SK-N-SH (cell line): ENCODE measurements around the gene PDE6A.

Experiments used
- EZH2phosphoT487 ChIP-seq: fragments of 200-600 bp; sonication (generic); IDR thresholded peaks from 2 replicates; pipeline ENCODE4 v1.6.1; 2017; ENCODE audit warnings: low read depth, mixed run types, mild to moderate bottlenecking, antibody characterized with exemption, moderate library complexity, borderline replicate concordance
- FOXM1 ChIP-seq: IDR thresholded peaks from 2 replicates; pipeline ENCODE4 v1.4.0; 2012; ENCODE audit warnings: low read depth, mild to moderate bottlenecking
- GABPA ChIP-seq: IDR thresholded peaks from 2 replicates; pipeline ENCODE4 v1.4.0; 2012; ENCODE audit warnings: low read depth, mild to moderate bottlenecking
- NRF1 ChIP-seq: IDR thresholded peaks from 2 replicates; pipeline ENCODE4 v1.6.1; 2012; ENCODE audit warnings: low read depth, mild to moderate bottlenecking, low read length
- SMC3 ChIP-seq: IDR thresholded peaks from 2 replicates; pipeline ENCODE4 v1.6.1; 2012; ENCODE audit warnings: low read depth, low read length, improper control_type of control experiment
- TF ChIP-seq, protein P1 (sequence below): fragments of 200-600 bp; sonication (generic); IDR thresholded peaks from 2 replicates; pipeline ENCODE4 v1.6.1; 2017; ENCODE audit warnings: antibody characterized with exemption, mild to moderate bottlenecking, moderate library complexity
- TF ChIP-seq, protein P2 (sequence below): IDR thresholded peaks from 2 replicates; pipeline ENCODE4 v1.6.1; 2012; ENCODE audit warnings: mild to moderate bottlenecking, low read depth, low read length, moderate library complexity

DNA sequence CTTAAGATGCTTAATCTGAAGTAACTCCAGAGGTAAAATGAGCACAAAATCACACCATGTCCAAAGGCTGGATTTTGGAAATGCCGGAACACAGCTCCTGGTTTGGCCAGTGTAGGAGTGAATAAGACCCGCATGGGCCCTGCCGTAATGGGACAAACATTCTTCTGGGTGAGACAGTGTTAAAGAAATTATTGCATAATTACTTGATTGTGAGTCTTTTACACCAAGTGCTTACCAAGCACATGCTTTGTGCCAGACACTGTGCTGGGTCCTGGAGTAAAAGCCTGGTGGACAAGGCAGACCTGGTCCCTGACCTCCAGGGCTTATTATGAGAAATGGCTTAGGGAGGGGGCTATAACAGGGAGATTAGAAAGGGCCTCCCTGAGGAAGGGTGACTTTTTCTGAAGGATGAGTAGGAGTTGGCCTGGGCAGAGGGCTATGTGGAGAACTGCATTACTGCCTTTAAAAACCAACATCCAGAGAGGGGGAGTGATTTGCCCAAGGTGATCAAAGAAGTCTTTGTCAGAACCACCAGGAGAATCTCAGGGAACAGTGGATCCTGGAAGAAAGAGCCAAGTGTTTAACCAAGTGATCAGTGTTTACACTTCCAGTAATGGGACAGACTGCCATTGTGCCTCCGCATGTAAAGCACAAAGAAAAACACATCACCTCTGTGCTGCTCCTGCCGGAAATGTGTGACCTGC lies 3.5 kb downstream of the PDE6A start:
- TF ChIP-seq GABPA (no peak), EZH2phosphoT487 (no peak), FOXM1 (no peak), SMC3 (no peak), NRF1 (no peak)
- TF ChIP-seq, protein P1, sequence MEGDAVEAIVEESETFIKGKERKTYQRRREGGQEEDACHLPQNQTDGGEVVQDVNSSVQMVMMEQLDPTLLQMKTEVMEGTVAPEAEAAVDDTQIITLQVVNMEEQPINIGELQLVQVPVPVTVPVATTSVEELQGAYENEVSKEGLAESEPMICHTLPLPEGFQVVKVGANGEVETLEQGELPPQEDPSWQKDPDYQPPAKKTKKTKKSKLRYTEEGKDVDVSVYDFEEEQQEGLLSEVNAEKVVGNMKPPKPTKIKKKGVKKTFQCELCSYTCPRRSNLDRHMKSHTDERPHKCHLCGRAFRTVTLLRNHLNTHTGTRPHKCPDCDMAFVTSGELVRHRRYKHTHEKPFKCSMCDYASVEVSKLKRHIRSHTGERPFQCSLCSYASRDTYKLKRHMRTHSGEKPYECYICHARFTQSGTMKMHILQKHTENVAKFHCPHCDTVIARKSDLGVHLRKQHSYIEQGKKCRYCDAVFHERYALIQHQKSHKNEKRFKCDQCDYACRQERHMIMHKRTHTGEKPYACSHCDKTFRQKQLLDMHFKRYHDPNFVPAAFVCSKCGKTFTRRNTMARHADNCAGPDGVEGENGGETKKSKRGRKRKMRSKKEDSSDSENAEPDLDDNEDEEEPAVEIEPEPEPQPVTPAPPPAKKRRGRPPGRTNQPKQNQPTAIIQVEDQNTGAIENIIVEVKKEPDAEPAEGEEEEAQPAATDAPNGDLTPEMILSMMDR = no peak
- TF ChIP-seq, protein P2, sequence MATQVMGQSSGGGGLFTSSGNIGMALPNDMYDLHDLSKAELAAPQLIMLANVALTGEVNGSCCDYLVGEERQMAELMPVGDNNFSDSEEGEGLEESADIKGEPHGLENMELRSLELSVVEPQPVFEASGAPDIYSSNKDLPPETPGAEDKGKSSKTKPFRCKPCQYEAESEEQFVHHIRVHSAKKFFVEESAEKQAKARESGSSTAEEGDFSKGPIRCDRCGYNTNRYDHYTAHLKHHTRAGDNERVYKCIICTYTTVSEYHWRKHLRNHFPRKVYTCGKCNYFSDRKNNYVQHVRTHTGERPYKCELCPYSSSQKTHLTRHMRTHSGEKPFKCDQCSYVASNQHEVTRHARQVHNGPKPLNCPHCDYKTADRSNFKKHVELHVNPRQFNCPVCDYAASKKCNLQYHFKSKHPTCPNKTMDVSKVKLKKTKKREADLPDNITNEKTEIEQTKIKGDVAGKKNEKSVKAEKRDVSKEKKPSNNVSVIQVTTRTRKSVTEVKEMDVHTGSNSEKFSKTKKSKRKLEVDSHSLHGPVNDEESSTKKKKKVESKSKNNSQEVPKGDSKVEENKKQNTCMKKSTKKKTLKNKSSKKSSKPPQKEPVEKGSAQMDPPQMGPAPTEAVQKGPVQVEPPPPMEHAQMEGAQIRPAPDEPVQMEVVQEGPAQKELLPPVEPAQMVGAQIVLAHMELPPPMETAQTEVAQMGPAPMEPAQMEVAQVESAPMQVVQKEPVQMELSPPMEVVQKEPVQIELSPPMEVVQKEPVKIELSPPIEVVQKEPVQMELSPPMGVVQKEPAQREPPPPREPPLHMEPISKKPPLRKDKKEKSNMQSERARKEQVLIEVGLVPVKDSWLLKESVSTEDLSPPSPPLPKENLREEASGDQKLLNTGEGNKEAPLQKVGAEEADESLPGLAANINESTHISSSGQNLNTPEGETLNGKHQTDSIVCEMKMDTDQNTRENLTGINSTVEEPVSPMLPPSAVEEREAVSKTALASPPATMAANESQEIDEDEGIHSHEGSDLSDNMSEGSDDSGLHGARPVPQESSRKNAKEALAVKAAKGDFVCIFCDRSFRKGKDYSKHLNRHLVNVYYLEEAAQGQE = no peak
